ENCODE data around the gene RAD51B. TPM values are rescaled to one million over a fixed set of nuclear protein-coding genes. Genes with fewer than 3 reads are reported as not detected.

Gene RAD51B
- total RNA-seq, 1 experiment from 2014 or later, result 16.7 TPM

DNA sequence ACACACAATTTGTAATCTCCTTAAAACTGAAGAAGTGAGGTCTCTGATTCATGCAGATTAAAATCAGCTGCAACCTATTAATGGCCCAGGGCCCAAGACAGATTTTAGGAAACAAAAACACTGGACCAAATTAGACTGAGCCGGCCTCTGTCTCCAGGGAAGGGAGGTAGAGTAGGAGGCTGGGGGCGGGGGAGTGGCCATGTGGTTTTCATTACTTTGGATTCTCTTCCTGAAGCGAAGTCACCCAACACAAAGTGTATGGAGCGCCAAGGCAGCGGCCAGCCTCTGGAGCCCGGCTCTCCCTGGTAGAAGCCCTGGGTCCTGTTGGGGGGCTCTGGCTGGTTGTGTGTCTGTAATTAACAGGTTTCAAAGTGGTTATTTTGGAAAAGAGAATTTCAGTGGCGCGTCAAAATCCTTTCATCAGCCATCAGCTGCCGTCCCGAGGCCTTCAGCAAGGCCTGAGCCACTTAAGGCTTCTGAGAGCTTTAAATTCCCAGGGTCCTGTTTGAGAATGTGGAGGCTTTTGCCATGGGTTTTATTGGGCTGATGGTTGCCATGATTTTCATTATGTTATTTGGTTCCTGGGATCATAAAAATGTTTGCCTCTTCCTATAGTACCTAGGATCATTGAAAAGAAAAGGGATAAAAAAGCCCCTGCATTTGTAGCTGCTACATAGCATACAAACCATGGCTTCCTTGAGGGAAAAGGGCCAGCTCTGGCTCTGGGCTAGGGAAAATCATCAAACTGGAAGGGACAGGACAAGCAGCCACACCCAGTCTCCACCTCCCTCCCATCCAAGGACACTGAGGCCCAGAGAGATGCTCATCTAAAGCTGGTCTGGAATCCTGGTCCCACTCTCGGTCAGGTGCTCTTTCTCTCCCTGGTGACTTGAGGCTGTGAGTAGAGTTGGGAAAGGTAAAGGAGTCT is 690.9 kb downstream of the RAD51B start:
- no peaks in the 10 kb centered on the region for H3K23me2 ChIP-seq (ENCODE audit: insufficient read length, low read depth, low read length, poor library complexity, severe bottlenecking)
- no peak overlapping the region for H3T11ph ChIP-seq (ENCODE audit: low read length)
- no peak overlapping the region for H2BK12ac ChIP-seq (ENCODE audit: insufficient read length, low read depth, low read length)
- no peak overlapping the region for H3K4me2 ChIP-seq (ENCODE audit: insufficient read depth, insufficient read length, low read length)
- Mint-ChIP-seq H3K36me3 (ENCODE audit: insufficient read depth in 1 of 3, low read depth in 3 of 3) (peaks cover 0 to 2% (median 0%) of the 10 kb centered on the region in 3 experiments; a peak in 2 of 7 replicates), H3K27me3 (ENCODE audit: low read depth) (no peaks in the 10 kb centered on the region), H3K9me3 (no peaks in the 10 kb centered on the region; a peak in 1 of 5 replicates), H3K4me3 (no peak overlapping the region), H3K27ac (peak overlapping the region in 1 of 3 experiments; percentile 73; a peak in 2 of 7 replicates), H3K4me1 (peaks cover 14% of the 10 kb centered on the region in 2 experiments; a peak in 3 of 4 replicates)
- no peak overlapping the region for H2AK5ac ChIP-seq (ENCODE audit: insufficient read length, low read length)
- H2AFZ ChIP-seq (ENCODE audit: low read length), result no peak overlapping the region
- no peak overlapping the region for H4K8ac ChIP-seq (replicated peaks; ENCODE audit: insufficient read length, low read depth, low read length)
- no CpG with 5 or more reads among the region's 11 CpGs for WGBS (ENCODE audit: extremely low coverage, insufficient read length, low lambda C conversion rate)
- H4K91ac ChIP-seq (ENCODE audit: insufficient read length, low read depth, low read length), result no peak overlapping the region
- H2BK15ac ChIP-seq (ENCODE audit: low read depth, low read length), result no peak overlapping the region
- H3K23ac ChIP-seq (ENCODE audit: insufficient read length, low read depth, low read length), result no peak overlapping the region
- no peak overlapping the region for H2BK20ac ChIP-seq (ENCODE audit: low read depth, low read length, poor library complexity, severe bottlenecking)
- H3K4ac ChIP-seq (ENCODE audit: low read depth, low read length), result no peak overlapping the region
- H2BK5ac ChIP-seq (ENCODE audit: insufficient read length, low read length), result no peak overlapping the region
- no peak overlapping the region for H3K56ac ChIP-seq (ENCODE audit: insufficient read length, low read depth, low read length)
- H4K5ac ChIP-seq (ENCODE audit: insufficient read length, low read depth, low read length), result no peak overlapping the region
- H3K79me1 ChIP-seq (ENCODE audit: insufficient read depth, low read depth, low read length, poor library complexity, severe bottlenecking), result no peaks in the 10 kb centered on the region
- H3K9me3 ChIP-seq (ENCODE audit: control insufficient read depth, low read depth, low read length), result no peaks in the 10 kb centered on the region
- DNase-seq, result no peak
- no peaks in the 10 kb centered on the region for H3K27me3 ChIP-seq (ENCODE audit: insufficient read depth, low read length)
- H4K20me1 ChIP-seq (ENCODE audit: control insufficient read depth, insufficient read depth, insufficient read length), result no peaks in the 10 kb centered on the region
- no peak overlapping the region for H3K18ac ChIP-seq (ENCODE audit: insufficient read length, low read depth, low read length)
- H3K79me2 ChIP-seq (ENCODE audit: insufficient read depth, low read length), result no peaks in the 10 kb centered on the region
- H3K9ac ChIP-seq (ENCODE audit: extremely low read depth, insufficient read length, low read length), result no peak overlapping the region
- TF ChIP-seq CTCF (conservative IDR thresholded peaks at IDR 0.05), result no peak
- no peak overlapping the region for H3K14ac ChIP-seq (ENCODE audit: insufficient read depth, low read length)
- no peak overlapping the region for H2BK120ac ChIP-seq (ENCODE audit: low read depth, low read length, poor library complexity, severe bottlenecking)
- H3K4me1 ChIP-seq (ENCODE audit: insufficient read depth, low read length), result 0 out of 2 replicates have a peak, but pooled peaks cover 2% of the 10 kb centered on the region
- H3K27ac ChIP-seq (ENCODE audit: insufficient read length, low read depth, low read length), result no peak overlapping the region
